ENCODE measurements around the gene CACNG4.

Gene CACNG4

GRCh38 chr17:66944351-66945146 lies 20.0 kb upstream of the CACNG4 start:
- no peak for DNase-seq (ENCODE audit: low read depth in 3 of 3, low spot score in 1 of 3)

GRCh38 chr17:66945147-66945835 lies 19.2 kb upstream of the CACNG4 start:
- DNase-seq (ENCODE audit: low read depth in 3 of 3, low spot score in 1 of 3), result no peak

- no peak for DNase-seq (ENCODE audit: low read depth in 3 of 3, low spot score in 1 of 3)
These were observed 18.3 kb upstream of the CACNG4 start for GRCh38 chr17:66946251-66946650.

- no peak for DNase-seq (ENCODE audit: low read depth in 3 of 3, low spot score in 1 of 3)
These were observed 17.2 kb upstream of the CACNG4 start for GRCh38 chr17:66947311-66947710.

GRCh38 chr17:66948061-66948750 lies 16.3 kb upstream of the CACNG4 start:
- DNase-seq (ENCODE audit: low read depth in 3 of 3, low spot score in 1 of 3), result no peak

GRCh38 chr17:66949501-66949900 lies 15.0 kb upstream of the CACNG4 start:
- no peak for DNase-seq (ENCODE audit: low read depth in 3 of 3, low spot score in 1 of 3)

- no peak for DNase-seq (ENCODE audit: low read depth in 3 of 3, low spot score in 1 of 3)
These were observed 14.2 kb upstream of the CACNG4 start for GRCh38 chr17:66950325-66950724.

GRCh38 chr17:66950886-66951604 lies 13.5 kb upstream of the CACNG4 start:
- DNase-seq (ENCODE audit: low read depth in 3 of 3, low spot score in 1 of 3), result no peak

- DNase-seq (ENCODE audit: low read depth in 3 of 3, low spot score in 1 of 3), result no peak
These were observed 12.9 kb upstream of the CACNG4 start for GRCh38 chr17:66951605-66951953.

GRCh38 chr17:66952031-66952524 lies 12.4 kb upstream of the CACNG4 start:
- no peak for DNase-seq (ENCODE audit: low read depth in 3 of 3, low spot score in 1 of 3)

GRCh38 chr17:66952681-66953629 lies 11.6 kb upstream of the CACNG4 start:
- DNase-seq (ENCODE audit: low read depth in 3 of 3, low spot score in 1 of 3), result no peak

- DNase-seq (ENCODE audit: low read depth in 3 of 3, low spot score in 1 of 3), result no peak
These were observed 10.9 kb upstream of the CACNG4 start for GRCh38 chr17:66953630-66954020.

GRCh38 chr17:66954632-66955031 lies 9.9 kb upstream of the CACNG4 start:
- DNase-seq (ENCODE audit: low read depth in 3 of 3, low spot score in 1 of 3), result no peak

GRCh38 chr17:66955821-66956220 lies 8.7 kb upstream of the CACNG4 start:
- no peak for DNase-seq (ENCODE audit: low read depth in 3 of 3, low spot score in 1 of 3)

GRCh38 chr17:66956941-66957340 lies 7.6 kb upstream of the CACNG4 start:
- no peak for DNase-seq (ENCODE audit: low read depth in 3 of 3, low spot score in 1 of 3)

- DNase-seq (ENCODE audit: low read depth in 3 of 3, low spot score in 1 of 3), result no peak
These were observed 7.2 kb upstream of the CACNG4 start for GRCh38 chr17:66957343-66957742.

GRCh38 chr17:66957951-66958579 lies 6.4 kb upstream of the CACNG4 start:
- DNase-seq (ENCODE audit: low read depth in 3 of 3, low spot score in 1 of 3), result no peak

GRCh38 chr17:66959641-66960375 lies 4.7 kb upstream of the CACNG4 start:
- DNase-seq (ENCODE audit: low read depth in 3 of 3, low spot score in 1 of 3), result no peak

GRCh38 chr17:66960613-66961012 lies 3.9 kb upstream of the CACNG4 start:
- no peak for DNase-seq (ENCODE audit: low read depth in 3 of 3, low spot score in 1 of 3)
